Esophagus muscularis mucosa (tissue), 4 donors: ENCODE results near the gene TTC39C. TPM values are rescaled to one million over a fixed set of nuclear protein-coding genes. Genes with fewer than 3 reads are reported as not detected.

Source experiments
- DNase-seq: peaks from one replicate; pipeline ENCODE4 v3.0.0-alpha.2; 2017; ENCODE audit errors: extremely low spot score
- H3K27ac ChIP-seq, 4 donors: fragments of 200-600 bp; sonication (generic); replicated peaks in 1 of 4; 1 replicate in 3 of 4; 2 replicates in 1 of 4; pipeline ENCODE4 v1.5.1; 2016 to 2019; ENCODE audit warnings: mild to moderate bottlenecking in 1 of 4
- H3K27me3 ChIP-seq, 4 donors: fragments of 200-600 bp; sonication (generic); one replicate each; pipeline versions ENCODE4 v1.5.1 to v1.6.0; 2016 to 2019
- H3K36me3 ChIP-seq, 4 donors: fragments of 200-600 bp; sonication (generic); one replicate each; pipeline ENCODE4 v1.5.1; 2016 to 2019
- H3K4me1 ChIP-seq, 4 donors: fragments of 200-600 bp; sonication (generic); one replicate each; pipeline ENCODE4 v1.5.1; 2016 to 2019
- H3K4me3 ChIP-seq, 4 donors: fragments of 200-600 bp; sonication (generic); 1 replicate in 2 of 4; 2 replicates in 2 of 4; pipeline ENCODE4 v1.5.1; 2016 to 2019; ENCODE audit warnings: mild to moderate bottlenecking in 4 of 4, moderate library complexity in 1 of 4
- H3K9me3 ChIP-seq, 4 donors: fragments of 200-600 bp; sonication (generic); 1 replicate in 3 of 4; 2 replicates in 1 of 4; pipeline ENCODE4 v1.5.1; 2016 to 2019
- CTCF ChIP-seq, 3 experiments: fragments of 200-600 bp in 2 of 3; fragments of 450-650 bp in 1 of 3; sonication (generic) in 2 of 3; IDR thresholded peaks; one replicate each; pipeline ENCODE4 v1.5.1; 2017 to 2019; ENCODE audit warnings: antibody characterized with exemption in 3 of 3, mild to moderate bottlenecking in 2 of 3, moderate library complexity in 1 of 3
- EP300 ChIP-seq: sonication (generic); formaldehyde crosslinking; IDR thresholded peaks from one replicate; pipeline ENCODE4 v1.6.1; 2017; ENCODE audit warnings: antibody characterized with exemption
- POLR2A ChIP-seq: fragments of 450-650 bp; IDR thresholded peaks from one replicate; pipeline ENCODE4 v1.6.1; 2017; ENCODE audit warnings: antibody characterized with exemption, moderate library complexity, mild to moderate bottlenecking, low read depth
- POLR2AphosphoS5 ChIP-seq, 2 donors: sonication (generic); formaldehyde crosslinking; IDR thresholded peaks; one replicate each; pipeline ENCODE4 v1.6.1; 2017; ENCODE audit warnings: antibody characterized with exemption in 2 of 2
- WGBS: methylation state at CpG from one replicate; pipeline ENCODE4 v1.1.5; 2018; 5-methylcytosine and 5-hydroxymethylcytosine counted together
- intact Hi-C: fragments of 100-400 bp; cut with DNase I; formaldehyde crosslinking; loops from one replicate; pipeline ENCODE4 v1.15.1; 2023
- total RNA-seq, 4 donors: library from RNA; depleted of rRNA; stranded (reverse); fragments of >200 nt; gene quantifications; one replicate each; pipeline versions ENCODE4 v1.1.0 to v1.2.1, GENCODE V29; 2016

Gene TTC39C
- total RNA-seq, 4 donors from 2014 or later: 32.3 to 45.4 (median 34.8) TPM

DNA sequence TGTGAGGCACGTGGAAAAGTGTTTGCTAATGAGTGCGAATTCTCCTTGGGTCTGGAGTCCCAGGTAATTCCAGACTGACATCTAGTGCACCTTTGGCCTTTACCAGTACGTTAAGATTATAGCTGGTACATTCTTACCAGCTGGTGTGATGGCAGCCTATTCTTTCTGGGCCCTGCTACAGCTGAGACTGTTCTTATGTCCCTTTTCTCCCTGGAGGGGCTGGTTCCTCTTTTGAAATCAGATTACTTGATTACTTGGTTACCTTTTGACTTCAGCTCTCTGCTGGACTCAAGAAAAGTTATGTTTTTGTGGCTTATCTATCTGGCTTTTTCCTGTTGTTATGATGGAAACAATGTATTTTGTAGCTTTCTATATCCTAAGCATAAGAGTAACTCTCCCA is 138.8 kb downstream of the TTC39C start:
- H3K27ac ChIP-seq: no peak overlapping the region
- no peak for TF ChIP-seq POLR2A
- no peak for TF ChIP-seq CTCF (IDR thresholded peaks at IDR 0.05)
- TF ChIP-seq EP300: no peak
- TF ChIP-seq POLR2AphosphoS5 (IDR thresholded peaks at IDR 0.05): no peak
- H3K36me3 ChIP-seq: peaks cover 0 to 48% (median 41%) of the 10 kb centered on the region in 4 donors
- DNase-seq: no peak
- H3K4me3 ChIP-seq: no peak overlapping the region
- H3K9me3 ChIP-seq: no peaks in the 10 kb centered on the region
- intact Hi-C loops: no loop called here
- H3K27me3 ChIP-seq: no peaks in the 10 kb centered on the region
- no peaks in the 10 kb centered on the region for H3K4me1 ChIP-seq
- 94% methylated on average over 3 of the region's 3 CpGs for WGBS

GRCh38 chr18:24157855-24158254 is 143.3 kb downstream of the TTC39C start:
- H3K9me3 ChIP-seq: no peaks in the 10 kb centered on the region
- TF ChIP-seq CTCF (IDR thresholded peaks at IDR 0.05): no peak
- TF ChIP-seq POLR2AphosphoS5 (IDR thresholded peaks at IDR 0.05): no peak
- no peak for TF ChIP-seq POLR2A
- TF ChIP-seq EP300: no peak
- intact Hi-C loops: no loop called here
- DNase-seq: no peak
- no peak overlapping the region for H3K27ac ChIP-seq
- H3K4me1 ChIP-seq: no peaks in the 10 kb centered on the region
- no peaks in the 10 kb centered on the region for H3K27me3 ChIP-seq
- no peak overlapping the region for H3K4me3 ChIP-seq
- peaks cover 15 to 76% (median 64%) of the 10 kb centered on the region in 4 donors for H3K36me3 ChIP-seq
- WGBS: 83% methylated on average over 3 of the region's 3 CpGs

DNA sequence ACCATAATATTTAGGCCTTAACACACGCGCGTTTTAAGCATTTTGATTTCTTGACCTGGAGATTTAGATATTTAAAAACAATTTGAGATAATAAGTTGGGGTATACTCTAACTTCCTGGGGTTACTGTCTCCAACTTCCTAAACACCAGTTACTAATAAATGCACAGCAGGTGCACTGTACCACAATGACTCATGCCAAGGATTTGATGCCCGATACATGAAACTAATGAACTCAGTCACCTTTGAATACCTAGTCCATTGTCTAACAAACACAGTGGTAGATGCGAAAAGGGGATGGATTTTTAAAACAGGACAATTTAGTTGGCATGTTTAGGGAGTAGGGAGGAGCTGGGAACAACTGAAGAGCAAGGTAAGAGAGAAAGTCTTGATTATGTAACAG is 145.5 kb downstream of the TTC39C start:
- TF ChIP-seq CTCF (IDR thresholded peaks at IDR 0.05): no peak
- TF ChIP-seq EP300: no peak
- no peak for TF ChIP-seq POLR2AphosphoS5 (IDR thresholded peaks at IDR 0.05)
- no peak for TF ChIP-seq POLR2A
- H3K36me3 ChIP-seq: peaks cover 23 to 98% (median 83%) of the 10 kb centered on the region in 4 donors
- no peaks in the 10 kb centered on the region for H3K4me1 ChIP-seq
- no peaks in the 10 kb centered on the region for H3K27me3 ChIP-seq
- H3K4me3 ChIP-seq: no peak overlapping the region
- no peak overlapping the region for H3K27ac ChIP-seq
- 97% methylated on average over 5 of the region's 5 CpGs for WGBS
- no peak for DNase-seq
- intact Hi-C loops: no loop called here
- no peaks in the 10 kb centered on the region for H3K9me3 ChIP-seq

DNA sequence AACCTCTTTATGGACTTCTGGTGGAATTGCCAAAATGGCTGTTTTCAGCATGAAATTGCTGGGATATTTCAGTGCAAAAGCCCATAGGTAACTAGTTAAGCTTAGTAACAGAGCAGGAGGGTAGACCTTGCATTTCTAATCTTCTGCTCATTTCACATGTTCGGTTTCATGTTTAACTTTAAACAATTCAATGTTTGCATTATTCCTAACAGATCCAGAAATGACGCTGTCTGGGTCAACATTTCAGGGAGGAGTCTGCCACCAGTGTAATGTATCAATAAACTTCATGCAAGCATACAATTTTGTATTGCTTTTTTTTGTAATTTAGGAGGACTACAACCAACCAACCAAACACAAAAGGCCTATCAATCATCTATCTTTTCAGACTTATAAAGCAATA is 146.8 kb downstream of the TTC39C start:
- peaks cover 33 to 100% (median 83%) of the 10 kb centered on the region in 4 donors for H3K36me3 ChIP-seq
- 73% methylated on average over 2 of the region's 2 CpGs for WGBS
- intact Hi-C loops: no loop called here

More for the DNA sequence above, 146.8 kb downstream of the TTC39C start:
- Histone ChIP-seq H3K27ac (no peak overlapping the region), H3K9me3 (no peaks in the 10 kb centered on the region), H3K27me3 (no peaks in the 10 kb centered on the region), H3K4me3 (no peak overlapping the region), H3K4me1 (no peaks in the 10 kb centered on the region)
- DNase-seq: no peak
- TF ChIP-seq EP300: no peak
- TF ChIP-seq CTCF (IDR thresholded peaks at IDR 0.05): no peak
- no peak for TF ChIP-seq POLR2AphosphoS5 (IDR thresholded peaks at IDR 0.05)
- TF ChIP-seq POLR2A: no peak
